Cardiac muscle cell (in vitro differentiated cells and primary cell): Measurements from ENCODE around the gene TMEM219. TPM values are rescaled to one million over a fixed set of nuclear protein-coding genes. Genes with fewer than 3 reads are reported as not detected.

ENCODE experiments used
- DNase-seq, 2 donors: peaks; one replicate each; pipeline versions ENCODE4 v3.0.0 to v3.0.0-alpha.2; 2010 to 2017; ENCODE audit warnings: low read depth in 1 of 2, low spot score in 1 of 2
- H3K27ac ChIP-seq: fragments of 200-600 bp; sonication (generic); 2 replicates; pipeline ENCODE4 v1.5.1; 2016
- H3K27me3 ChIP-seq: fragments of 200-600 bp; sonication (generic); 2 replicates; pipeline ENCODE4 v1.6.0; 2016; ENCODE audit warnings: control low read depth
- H3K36me3 ChIP-seq: fragments of 200-600 bp; sonication (generic); 2 replicates; pipeline ENCODE4 v1.5.1; 2016; ENCODE audit warnings: control low read depth
- H3K4me1 ChIP-seq: fragments of 200-600 bp; sonication (generic); 2 replicates; pipeline ENCODE4 v1.8.1; 2017; ENCODE audit warnings: low read depth, mild to moderate bottlenecking, mixed run types
- H3K4me3 ChIP-seq: fragments of 200-600 bp; sonication (generic); 2 replicates; pipeline ENCODE4 v1.5.1; 2016; ENCODE audit warnings: mild to moderate bottlenecking
- H3K9me3 ChIP-seq: fragments of 200-600 bp; sonication (generic); 2 replicates; pipeline ENCODE4 v1.5.1; 2017; ENCODE audit warnings: low read depth, mild to moderate bottlenecking, control low read depth
- polyA plus RNA-seq: library from polyadenylated mRNA; unstranded; fragments of >200 nt; fragmentation: Nextera tagmentation; extraction: Ambion mirVana; gene quantifications from 2 replicates; pipeline ENCODE4 v1.2.1, GENCODE V29; 2016
- total RNA-seq: library from RNA; depleted of rRNA; stranded (reverse); fragments of >200 nt; gene quantifications from 2 replicates; pipeline ENCODE4 v1.2.3, GENCODE V29; 2016
- TF ChIP-seq, protein P1 (sequence below): IDR thresholded peaks from 2 replicates; pipeline ENCODE4 v1.5.1; 2012; ENCODE audit warnings: low read depth, mild to moderate bottlenecking, low read length

Gene TMEM219
- total and polyA plus RNA-seq, 2 experiments from 2014 or later, result 109 to 110 TPM

DNA sequence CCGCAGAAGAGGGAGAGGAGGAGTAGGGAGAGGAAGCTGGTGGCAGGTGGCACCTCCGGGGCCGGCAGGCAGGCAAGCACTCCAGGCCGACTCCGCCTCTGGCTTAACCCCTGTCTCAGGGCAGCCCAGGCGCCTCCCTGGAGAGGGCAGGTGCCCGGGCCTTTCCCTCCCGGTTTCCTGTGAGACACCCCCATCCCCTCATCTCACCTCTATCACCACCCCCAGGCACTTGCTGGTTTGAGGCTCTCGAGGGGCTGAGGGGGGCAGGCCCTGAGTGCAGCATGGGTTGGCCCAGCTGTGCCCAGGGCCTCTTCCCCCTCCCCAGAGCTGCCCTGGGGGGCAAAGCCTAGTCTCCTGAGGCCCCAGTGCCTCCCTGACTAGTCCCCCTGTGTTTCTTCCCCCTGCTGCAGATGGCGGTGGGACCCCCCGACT is 42.9 kb downstream of the TMEM219 start:
- Histone ChIP-seq H3K27ac (no peak overlapping the region), H3K9me3 (no peaks in the 10 kb centered on the region), H3K36me3 (no peaks in the 10 kb centered on the region), H3K27me3 (peaks cover 11% of the 10 kb centered on the region), H3K4me1 (no peaks in the 10 kb centered on the region), H3K4me3 (no peak overlapping the region)
- TF ChIP-seq, protein P1, sequence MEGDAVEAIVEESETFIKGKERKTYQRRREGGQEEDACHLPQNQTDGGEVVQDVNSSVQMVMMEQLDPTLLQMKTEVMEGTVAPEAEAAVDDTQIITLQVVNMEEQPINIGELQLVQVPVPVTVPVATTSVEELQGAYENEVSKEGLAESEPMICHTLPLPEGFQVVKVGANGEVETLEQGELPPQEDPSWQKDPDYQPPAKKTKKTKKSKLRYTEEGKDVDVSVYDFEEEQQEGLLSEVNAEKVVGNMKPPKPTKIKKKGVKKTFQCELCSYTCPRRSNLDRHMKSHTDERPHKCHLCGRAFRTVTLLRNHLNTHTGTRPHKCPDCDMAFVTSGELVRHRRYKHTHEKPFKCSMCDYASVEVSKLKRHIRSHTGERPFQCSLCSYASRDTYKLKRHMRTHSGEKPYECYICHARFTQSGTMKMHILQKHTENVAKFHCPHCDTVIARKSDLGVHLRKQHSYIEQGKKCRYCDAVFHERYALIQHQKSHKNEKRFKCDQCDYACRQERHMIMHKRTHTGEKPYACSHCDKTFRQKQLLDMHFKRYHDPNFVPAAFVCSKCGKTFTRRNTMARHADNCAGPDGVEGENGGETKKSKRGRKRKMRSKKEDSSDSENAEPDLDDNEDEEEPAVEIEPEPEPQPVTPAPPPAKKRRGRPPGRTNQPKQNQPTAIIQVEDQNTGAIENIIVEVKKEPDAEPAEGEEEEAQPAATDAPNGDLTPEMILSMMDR, result no peak
- DNase-seq, result no peak

- Histone ChIP-seq H3K4me3 (no peak overlapping the region), H3K4me1 (no peaks in the 10 kb centered on the region), H3K36me3 (no peaks in the 10 kb centered on the region), H3K27me3 (peaks cover 17% of the 10 kb centered on the region), H3K9me3 (no peaks in the 10 kb centered on the region), H3K27ac (no peak overlapping the region)
- peak; percentile 52 for DNase-seq
- TF ChIP-seq, protein P1, result peak; percentile 83
These were observed 43.6 kb downstream of the TMEM219 start for GRCh38 chr16:30005341-30006094.

- H3K27me3 ChIP-seq, result peaks cover 23% of the 10 kb centered on the region
- H3K4me1 ChIP-seq, result no peaks in the 10 kb centered on the region
- no peak overlapping the region for H3K27ac ChIP-seq
- DNase-seq, result no peak
- H3K4me3 ChIP-seq, result no peak overlapping the region
- TF ChIP-seq, protein P1, result no peak
- no peaks in the 10 kb centered on the region for H3K9me3 ChIP-seq
- no peaks in the 10 kb centered on the region for H3K36me3 ChIP-seq
These were observed 44.2 kb downstream of the TMEM219 start for GRCh38 chr16:30006095-30006473.

DNA sequence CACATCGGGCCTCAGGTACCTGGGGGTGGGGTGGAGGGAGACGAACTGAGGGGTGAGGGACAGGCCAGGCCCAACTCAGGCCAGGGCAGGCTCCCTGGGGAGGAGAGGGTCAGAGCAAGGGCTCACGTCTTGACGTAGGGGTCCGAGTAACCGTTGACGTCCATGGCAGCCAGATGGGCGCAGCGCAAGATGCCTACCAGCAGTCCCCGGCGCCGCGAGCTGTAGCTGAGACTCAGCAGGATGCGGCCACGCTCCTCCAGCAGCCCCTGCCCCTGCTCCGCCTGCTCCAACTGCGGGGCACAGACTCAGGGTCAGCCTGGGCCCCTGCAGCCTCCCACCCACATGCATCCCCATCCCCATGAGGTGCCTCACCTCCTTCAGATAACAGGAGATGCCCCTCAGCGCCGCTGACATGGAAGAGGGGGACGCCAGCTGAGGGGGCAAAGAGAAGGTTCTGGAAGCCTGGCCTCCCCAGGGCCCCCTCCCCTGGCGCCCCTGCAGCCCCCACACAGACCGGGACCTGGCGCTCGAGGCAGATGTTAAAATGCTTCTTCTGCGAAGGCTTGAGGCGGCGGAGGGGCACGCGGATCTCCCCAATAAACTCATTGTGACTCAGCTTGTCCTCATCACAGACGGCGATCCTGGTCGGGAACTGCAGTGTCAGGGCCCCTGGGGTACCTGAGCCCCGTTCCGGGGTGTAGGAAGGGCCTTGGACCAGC is 44.9 kb downstream of the TMEM219 start:
- no peaks in the 10 kb centered on the region for H3K9me3 ChIP-seq
- DNase-seq, result no peak
- H3K4me3 ChIP-seq, result no peak overlapping the region
- H3K36me3 ChIP-seq, result no peaks in the 10 kb centered on the region
- H3K4me1 ChIP-seq, result no peaks in the 10 kb centered on the region
- TF ChIP-seq, protein P1, result no peak
- no peak overlapping the region for H3K27ac ChIP-seq
- peaks cover 30% of the 10 kb centered on the region for H3K27me3 ChIP-seq

DNA sequence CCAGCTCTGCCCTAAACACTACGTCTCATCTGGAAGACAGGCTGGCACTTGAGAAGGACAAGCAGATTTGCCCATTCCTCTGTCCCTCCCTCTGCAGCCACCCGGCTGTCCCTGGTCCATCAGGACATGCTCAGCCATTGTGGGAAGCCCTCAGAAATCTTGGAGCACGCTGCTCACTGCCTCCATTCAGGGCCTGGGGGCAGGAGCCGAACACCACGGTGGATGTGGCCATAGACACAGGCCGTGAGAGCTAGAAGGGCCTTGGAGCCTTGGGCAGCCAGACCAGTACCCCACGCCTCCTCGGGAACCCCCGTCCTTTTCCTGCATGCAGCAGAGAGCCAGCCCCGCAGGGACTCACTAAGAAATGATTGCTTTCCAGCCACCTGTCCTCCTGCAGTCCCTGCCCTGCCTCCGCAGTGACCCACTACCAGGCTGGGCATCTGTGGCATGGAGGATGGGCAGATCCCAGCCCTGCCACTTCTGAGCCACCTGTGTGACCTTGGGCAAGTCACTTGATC is 45.6 kb downstream of the TMEM219 start:
- H3K4me3 ChIP-seq, result no peak overlapping the region
- no peaks in the 10 kb centered on the region for H3K9me3 ChIP-seq
- TF ChIP-seq, protein P1, result no peak
- H3K4me1 ChIP-seq, result no peaks in the 10 kb centered on the region
- no peaks in the 10 kb centered on the region for H3K36me3 ChIP-seq
- no peak overlapping the region for H3K27ac ChIP-seq
- H3K27me3 ChIP-seq, result peaks cover 36% of the 10 kb centered on the region
- DNase-seq, result no peak
